HG02840 (cell line): ENCODE measurements around the gene NDST3.

Source experiments
- ATAC-seq: cut with Tn5 transposase; IDR thresholded peaks from one replicate; pipeline ENCODE4 v1.9.1; 2021; ENCODE audit warnings: mild to moderate bottlenecking, moderate library complexity, moderate number of reproducible peaks; ENCODE audit not compliant: unreplicated experiment, low FRiP score

The NDST3 gene

DNA sequence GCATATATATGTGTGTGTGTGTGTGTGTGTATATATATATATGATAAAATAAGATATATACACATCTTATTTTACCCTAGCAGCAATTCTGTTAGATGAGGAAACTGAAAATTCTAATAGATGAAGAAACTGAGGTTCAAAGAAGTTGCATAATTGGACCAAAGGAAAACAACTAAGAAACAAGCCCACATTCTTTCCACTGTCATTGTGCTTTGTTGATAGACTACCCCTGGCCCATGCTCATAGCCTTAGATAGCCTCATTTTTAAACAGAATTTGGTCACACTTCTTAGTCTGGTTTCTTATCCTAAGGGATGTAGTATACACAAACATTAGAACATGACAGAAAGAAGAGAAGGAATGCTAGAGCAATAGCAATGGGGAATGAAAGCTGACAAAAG is 138.8 kb downstream of the NDST3 start:
- no peak for ATAC-seq

- ATAC-seq = no peak
These were observed 139.9 kb downstream of the NDST3 start for GRCh38 chr4:118173956-118174725.

GRCh38 chr4:118175506-118175905 is 141.2 kb downstream of the NDST3 start:
- ATAC-seq = no peak

GRCh38 chr4:118177126-118177525 is 142.8 kb downstream of the NDST3 start:
- no peak for ATAC-seq

DNA sequence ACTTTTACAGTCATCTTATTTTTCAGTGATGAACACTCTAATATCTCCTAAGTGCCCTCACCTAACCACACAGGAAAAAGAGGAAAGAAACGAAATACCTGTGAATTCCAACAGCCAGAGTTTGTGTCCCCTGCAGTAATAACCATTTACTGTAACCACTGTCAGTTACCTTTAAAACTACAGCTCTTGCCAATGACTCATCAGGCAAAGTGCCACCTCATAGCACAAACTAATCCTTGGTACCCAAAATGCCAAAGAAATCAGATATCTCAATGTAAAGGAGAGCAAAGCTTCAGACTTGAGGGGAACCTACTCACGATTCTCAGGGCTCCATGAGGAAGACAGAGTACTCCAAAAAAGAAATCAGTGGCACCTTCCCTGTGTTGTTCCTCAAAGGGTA is 146.5 kb downstream of the NDST3 start:
- ATAC-seq = no peak

DNA sequence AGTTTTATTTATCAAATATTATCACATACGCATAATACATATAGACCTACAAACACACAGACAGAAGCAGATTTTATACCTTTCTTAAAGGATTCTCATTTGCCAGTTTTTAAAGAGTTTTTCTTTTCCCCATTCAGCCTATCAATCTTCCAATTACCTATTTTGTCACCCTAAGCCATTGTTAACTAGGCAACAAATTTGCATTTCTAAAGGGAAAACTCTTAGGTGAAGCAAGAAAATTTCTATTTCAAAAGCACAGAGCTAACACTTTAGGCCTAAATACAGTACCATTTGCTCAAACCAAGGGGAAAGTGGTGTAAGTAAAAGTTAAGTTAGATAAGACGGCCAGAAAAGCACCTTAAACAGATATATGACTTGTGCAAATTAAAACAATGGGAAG is 156.6 kb downstream of the NDST3 start:
- no peak for ATAC-seq

- ATAC-seq = no peak
These were observed 159.1 kb downstream of the NDST3 start for GRCh38 chr4:118193421-118193820.

- no peak for ATAC-seq
These were observed 172.3 kb downstream of the NDST3 start for GRCh38 chr4:118206627-118207026.

DNA sequence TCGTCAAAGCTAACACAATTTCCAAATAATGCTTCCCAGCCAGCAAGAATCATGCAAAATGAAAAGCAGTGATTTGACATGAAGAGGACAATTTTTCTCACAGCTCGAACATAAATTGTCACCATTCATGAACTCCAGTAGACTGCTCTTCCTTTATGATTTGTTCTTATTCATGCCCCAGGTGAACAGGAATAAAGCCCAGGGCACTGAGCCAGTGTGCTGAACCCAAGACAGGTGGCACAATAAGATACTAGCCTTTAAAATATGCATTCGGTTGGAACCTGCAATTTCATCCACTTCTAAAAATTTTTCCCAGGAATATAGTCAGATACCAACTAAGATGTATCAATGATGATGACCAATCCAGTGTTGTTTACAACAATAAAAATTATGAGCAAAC is 178.8 kb downstream of the NDST3 start:
- ATAC-seq = no peak

DNA sequence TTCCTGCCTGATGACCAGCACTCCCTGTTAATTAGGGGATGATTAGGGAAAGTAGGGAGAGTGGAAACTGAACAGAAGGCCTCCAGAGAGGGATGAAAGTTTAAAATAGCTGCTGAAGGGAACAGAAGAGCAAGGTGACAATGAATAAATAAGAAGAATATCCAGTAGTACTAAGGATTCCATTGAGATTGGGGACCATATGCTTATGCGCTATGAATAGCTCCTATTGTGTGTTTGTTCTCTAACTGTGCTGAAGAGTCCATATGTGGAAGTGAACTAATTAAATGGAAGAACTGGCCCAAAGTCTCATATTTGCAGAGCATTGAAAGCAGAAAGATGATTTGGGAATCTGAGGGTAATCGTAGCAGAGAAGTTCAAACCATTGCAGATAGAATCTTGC is 181.5 kb downstream of the NDST3 start:
- no peak for ATAC-seq

- ATAC-seq = no peak
These were observed 187.0 kb downstream of the NDST3 start for GRCh38 chr4:118221227-118221800.

DNA sequence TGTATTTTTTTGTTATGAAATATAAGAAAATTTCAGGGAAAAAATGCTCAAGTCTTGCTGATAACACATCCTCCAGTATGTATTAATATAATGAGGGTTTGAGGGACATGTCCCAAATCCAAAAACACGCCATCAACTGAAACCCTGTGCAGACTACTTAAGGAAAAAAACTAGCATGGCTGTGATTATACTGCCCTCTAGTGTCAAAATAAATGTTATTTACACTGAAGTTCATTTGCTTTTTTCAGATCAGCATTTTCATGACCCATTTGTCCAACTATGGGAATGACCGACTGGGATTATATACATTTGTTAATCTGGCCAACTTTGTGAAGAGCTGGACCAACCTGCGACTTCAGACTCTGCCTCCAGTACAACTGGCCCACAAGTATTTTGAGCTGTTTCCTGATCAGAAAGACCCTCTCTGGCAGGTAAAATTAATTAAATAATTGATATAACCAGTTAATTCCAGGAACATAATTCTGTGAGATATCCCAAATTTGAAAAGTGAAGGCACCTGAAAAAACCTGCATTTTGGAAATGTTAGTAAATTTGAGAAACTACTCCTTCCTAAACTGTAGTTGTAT is 190.1 kb downstream of the NDST3 start:
- ATAC-seq = no peak

DNA sequence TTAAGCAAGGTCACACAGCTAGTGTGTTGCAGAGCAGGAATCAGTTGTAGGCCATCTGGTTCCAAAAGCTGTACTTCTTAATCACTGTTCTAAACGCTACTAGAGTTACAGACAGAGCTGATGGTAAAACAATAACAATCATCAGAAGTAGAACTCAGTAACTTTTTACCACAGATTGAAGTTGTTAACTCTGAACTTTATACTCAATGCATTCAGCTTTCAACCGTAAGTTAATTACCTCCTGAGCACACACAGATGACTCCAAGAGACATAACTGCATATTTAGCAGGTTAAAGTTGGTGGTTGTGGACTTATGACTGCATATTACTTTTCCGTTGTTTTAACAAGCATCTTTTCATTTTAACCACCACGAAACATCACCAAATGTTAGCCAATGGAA is 191.2 kb downstream of the NDST3 start:
- ATAC-seq = no peak

DNA sequence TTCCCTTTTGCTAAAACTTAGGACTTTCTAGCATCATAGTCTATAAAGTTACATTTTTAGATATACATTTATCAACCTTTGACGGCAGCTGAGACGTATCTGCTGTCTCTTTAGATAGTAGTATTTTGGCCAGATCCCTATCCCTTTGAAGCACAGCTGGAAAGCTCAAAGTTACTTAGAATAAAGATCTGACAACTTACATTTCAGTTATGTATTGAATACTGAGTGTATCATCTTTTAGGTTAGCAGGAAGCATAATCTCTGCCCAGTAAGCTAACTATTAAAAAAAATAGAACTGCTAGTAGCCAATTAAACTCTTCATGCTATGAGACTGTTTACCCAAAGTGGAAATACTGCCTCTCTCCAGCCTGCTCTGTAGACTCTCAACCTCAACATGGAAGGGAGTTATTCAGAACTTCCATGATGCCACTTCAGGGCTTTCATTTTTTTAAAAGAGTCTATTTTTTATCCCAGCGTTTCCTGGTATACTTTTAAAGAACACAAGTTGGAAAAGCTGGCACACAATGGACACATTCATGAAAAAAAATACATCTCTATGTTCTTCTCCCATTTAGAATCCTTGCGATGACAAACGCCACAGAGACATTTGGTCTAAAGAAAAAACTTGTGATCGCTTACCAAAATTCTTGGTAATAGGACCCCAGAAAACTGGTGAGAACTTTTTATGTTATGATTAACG is 192.2 kb downstream of the NDST3 start:
- no peak for ATAC-seq

DNA sequence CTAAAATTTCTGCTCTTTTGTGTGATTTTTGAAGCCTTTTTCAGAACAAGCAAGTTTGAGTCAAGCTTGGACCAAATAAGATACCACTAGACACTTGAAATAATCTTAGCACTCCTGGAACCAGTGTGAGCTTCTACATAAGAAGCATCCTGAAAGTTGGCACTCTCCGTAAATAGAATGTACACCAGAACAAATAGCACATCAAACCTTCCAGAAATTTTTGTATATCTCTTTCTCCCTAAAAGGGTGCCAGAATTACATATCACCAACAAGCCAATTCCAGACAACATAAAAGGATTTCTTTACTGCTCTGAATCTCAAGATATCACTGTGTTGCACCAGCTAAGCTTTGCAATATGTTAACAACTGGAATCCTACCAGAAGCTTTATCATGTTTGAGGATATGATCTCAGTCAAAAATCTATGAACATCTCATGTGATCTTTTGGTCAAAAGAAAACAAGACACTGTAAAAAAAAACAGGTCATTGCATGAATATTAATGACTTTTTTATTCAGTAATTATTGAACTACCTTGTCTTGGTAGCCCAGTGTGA is 201.4 kb downstream of the NDST3 start:
- no peak for ATAC-seq

DNA sequence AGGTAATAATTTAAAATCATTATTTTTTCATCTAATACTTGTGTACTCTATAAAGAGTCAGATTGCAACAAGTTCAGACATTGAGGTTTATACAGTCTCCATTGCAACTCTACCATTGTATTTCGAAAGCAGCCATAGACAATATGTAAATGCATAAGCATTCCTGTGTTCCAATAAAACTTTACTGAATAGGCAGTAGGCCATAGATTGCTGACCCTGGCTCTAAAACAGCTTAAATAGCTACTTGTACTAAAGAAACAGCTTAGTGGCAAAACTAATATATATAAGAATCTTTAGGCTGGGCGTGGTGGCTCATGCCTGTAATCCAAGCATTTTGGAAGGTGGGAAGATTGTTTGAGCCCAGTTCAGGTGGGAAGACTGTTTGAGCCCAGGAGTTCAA is 203.2 kb downstream of the NDST3 start:
- no peak for ATAC-seq

- ATAC-seq = no peak
These were observed 215.6 kb downstream of the NDST3 start for GRCh38 chr4:118249890-118250289.

- no peak for ATAC-seq
These were observed 220.1 kb downstream of the NDST3 start for GRCh38 chr4:118254368-118254767.

GRCh38 chr4:118259111-118259510 is 224.8 kb downstream of the NDST3 start:
- ATAC-seq = no peak

DNA sequence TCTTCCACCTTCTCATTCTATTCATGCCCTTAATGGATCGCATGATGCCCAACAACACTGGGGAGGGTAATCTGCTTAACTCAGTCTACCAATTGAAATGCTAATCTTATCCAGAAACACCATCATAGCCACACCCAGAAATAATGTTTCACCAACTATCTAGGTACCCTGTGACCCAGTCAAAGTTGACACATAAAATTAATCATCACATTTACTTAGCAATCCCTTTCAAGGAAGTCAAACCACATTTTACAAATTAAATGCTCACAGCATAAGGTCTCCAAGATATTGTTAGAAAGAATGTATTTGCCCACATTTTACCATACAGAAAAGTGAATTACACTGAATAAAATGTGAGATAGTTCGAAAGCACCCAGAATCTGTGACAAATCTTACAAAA is 226.0 kb downstream of the NDST3 start:
- no peak for ATAC-seq

DNA sequence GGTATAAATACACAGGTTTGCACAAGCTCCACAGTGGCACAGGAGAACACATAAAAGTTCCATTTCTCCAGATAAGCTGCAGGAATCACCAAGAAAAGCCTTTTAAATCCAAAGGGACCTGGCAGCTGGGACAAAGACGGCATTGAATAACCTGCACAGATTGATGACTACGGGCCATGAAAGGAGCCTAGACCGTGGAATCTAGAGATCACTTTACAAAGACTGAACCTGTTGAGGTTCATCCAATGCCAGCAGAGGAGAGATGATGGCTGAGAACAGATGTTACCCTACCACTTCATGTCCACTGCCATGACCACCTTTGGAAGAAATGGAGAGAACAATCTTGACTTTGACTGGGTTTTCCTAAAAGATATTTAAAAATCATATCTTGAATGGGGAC is 229.8 kb downstream of the NDST3 start:
- no peak for ATAC-seq
